HCEC 1CT (cell line): ENCODE results near the gene TANC1.
A peak's percentile ranks its signal among the peaks of the same experiment; 100 is the strongest.

Experiments used
- DNase-seq: peaks from one replicate; pipeline ENCODE4 v3.0.0-alpha.2; 2017

The TANC1 gene

DNA sequence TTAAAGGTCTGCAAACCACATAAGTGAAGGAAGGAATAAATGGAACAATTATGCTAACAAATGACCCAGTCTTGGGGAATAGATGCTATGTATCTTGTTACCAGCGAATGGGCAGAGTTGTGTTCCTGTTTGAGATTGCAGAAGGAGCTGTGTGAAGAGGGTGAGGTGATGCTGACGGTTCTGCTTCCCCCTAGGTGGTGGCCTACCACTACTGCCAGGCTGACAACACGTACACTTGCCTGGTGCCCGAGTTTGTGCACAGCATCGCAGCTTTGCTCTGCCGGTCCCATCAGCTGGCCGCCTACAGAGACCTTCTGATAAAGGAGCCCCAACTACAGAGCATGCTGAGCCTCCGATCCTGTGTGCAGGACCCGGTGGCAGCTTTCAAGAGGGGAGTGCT, 206.3 kb downstream of the TANC1 start:
- no peak for DNase-seq

DNA sequence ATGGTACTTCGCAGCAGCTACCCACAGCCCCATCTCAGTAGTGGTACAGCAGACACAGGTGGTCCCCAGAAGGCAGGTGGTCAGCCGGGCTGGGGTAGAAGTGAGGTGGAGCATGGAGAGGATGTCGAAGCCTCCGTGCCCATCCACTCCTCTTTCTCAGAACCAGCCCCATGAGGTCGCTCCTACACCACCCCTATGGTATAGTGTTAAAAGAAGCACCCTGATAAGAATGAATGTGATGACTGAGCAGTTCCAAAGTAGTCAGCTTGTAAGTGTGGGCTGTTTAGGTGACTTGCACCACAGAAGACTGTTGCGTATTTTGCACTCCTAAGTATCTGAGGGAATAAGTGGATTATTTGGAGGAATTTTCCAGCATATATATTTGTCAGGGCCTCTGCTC, 206.7 kb downstream of the TANC1 start:
- DNase-seq: no peak

DNA sequence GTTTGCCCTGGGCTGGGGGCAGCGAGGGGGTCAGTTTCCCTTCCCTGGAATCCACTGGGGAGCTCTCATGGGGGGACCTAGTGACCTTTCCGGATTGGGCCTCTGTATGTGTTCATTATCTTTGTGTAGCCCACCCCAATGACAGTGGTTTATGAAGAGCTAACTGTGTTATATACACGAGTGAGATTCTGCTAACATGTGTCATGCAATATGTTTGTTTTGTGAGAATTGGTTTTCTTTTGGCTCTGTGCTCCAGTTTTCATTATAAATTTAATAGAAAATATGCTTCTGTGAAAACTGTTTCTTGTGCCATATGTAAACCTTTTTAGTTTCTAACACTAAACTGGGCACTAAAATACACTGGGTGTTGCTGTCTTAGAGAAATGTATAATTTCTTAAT, 207.5 kb downstream of the TANC1 start:
- no peak for DNase-seq

DNA sequence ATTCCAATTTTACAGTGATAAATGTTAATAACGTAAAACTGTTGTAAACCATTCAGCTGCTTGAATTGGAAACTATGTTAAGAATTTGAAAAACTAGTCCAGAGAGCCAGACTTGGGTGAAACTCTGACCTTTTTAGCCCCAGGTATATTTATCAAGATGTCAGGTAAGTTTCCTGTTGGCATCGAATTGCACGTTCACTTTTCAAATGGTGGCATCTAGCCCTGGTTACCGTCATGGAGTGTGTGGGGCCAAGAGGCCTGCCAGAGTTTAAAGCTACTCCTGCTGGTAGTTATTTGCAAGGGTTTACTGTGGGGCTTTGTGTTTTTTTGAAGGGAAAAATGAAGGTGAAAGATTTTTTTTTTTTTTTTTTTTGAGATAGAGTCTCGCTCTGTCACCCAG, 208.1 kb downstream of the TANC1 start:
- no peak for DNase-seq

DNA sequence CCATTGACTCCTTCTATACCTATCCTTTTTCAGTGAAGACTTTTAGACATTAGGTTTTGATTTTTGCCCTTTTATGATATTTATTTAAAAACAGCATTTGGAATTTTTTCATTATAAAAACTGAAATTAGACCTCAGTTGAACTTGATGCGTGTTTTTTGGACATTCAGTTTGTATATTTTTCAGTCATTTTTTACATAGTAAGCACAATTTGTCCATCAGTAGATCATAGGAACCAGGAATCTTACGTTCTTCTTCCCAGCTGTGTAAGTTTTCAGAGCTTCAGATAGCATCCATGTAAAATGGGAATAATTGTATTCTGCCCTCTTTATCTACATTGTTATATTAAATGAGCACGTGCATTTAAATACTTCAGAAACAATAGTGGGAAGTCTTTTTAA, 208.9 kb downstream of the TANC1 start:
- no peak for DNase-seq

DNA sequence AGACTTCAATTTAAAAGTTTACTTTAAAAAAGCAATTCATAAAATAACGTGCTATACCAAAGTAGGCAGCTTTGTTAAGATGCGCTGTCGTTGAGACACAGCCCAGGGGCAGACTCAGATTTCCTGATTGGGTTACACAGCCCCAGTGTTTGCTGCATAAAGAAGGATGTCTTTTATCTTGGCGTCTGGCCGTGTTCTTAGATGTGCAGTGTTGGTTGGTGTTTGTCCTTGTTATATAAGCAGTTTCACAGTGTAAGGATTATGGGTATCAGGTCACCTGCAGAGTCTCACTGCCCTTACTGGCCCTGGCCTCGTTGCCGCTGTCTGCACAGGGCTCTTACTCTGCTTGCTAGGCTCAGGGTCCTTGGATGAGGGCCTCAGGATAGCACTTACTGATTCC, 209.5 kb downstream of the TANC1 start:
- DNase-seq: no peak

DNA sequence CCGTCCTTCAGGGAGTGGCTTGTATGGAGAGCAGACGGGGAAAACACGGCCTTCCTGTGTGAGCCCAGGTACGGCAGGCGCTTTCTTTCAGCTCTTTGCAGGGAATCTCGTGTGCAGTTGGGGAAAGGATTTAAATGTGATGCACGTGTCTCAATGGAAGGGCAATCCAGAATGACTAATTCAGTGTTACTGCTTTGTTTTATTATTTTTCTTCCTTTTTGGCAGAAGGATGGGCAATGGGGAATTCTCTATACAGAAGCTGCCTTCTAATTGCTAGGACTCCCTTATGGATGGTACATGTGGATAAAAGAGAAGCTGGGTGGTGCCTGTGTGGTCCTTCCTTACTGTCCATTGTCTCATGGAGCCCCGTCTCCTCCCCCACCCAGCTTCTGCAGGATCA, 210.7 kb downstream of the TANC1 start:
- DNase-seq: no peak

DNA sequence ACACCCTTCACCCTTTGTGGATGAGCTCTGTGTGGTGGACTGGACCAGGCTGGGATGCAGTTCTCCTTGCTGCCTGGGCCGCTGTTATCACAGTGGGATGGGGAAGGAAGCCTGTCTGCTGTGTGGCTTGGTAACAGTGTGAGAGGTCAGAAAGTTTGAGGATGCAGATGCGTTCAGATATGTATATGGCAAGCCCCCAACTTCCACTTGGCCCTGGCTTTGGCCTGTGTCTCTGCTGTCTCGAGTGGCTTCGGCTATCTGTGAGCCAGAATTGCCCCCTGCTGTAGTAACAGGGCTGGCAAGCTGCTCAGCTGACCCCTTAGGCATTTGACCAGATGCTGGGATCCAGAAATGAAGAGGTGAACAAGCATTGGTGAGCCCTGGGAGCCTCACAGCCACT, 211.3 kb downstream of the TANC1 start:
- DNase-seq: no peak

DNA sequence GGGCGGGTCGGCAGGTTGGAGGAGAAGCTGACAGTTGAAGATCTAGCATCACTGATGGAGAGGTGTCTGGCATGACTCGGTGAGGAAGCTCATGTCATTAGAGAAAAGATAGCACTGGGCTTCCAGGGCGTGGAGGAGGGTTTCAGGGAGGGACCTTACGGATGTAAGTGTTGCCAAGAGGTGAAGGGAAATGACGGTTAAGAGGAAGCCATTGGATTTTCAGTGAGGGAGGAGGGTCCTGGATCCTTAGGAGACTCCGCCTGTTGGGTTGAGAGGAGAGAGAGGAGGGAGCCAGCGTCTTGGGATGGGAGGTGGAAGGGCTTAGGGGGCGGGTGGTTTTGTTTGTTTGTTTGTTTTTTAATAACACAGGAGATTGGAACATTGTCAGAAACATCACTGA, 214.9 kb downstream of the TANC1 start:
- no peak for DNase-seq

DNA sequence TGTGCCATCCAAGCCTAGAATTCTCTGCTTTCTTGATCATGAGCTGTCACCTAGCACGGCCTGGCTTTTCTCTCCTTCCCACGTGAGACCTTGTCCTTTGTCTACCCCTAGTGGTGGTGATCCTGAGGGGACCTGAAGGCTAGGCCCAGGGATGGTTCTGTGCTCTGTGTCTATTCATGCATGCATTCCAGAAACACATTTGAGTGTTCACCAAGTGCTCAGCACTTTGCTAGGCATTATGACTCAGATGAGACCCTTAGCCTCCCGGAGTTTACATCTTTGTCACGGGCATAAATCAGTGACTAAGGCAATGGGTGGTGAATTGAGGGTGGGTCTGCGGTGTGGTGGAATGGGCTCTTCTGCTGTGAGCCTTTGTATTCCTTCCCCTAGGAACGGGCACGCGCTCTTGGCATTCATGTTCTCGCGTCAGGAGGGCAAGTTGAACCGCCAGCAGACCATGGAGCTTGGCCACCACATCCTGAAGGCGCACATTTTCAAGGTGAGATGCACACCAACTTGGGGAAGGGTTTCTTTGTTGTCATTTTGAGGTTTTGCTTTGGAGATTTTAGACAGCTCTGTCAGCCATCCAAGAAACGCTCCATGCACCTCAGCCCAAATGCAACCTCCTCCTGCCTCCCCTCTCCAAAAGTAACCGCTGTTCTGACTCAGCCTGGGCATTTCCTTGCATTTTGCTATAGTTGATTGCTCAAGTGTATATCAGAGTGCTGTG, 217.1 kb downstream of the TANC1 start:
- peak; percentile 37 for DNase-seq

DNA sequence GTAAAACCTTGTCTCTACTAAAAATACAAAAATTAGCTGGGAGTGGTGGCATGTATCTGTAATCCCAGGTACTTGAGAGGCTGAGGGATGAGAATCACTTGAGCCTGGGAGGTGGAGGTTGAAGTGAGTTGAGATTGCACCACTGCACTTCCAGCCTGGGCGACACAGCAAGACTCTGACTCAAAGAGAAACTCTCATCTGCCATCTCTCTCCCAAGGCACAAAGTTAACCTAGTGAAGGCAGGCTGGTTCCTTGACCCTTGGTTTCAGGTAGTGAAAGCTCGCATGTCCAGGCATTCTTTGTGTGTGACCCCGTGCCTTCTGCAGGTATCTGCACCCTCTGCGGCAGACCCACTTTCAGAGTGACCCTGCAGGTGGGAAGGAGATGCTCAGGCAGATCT, 218.0 kb downstream of the TANC1 start:
- no peak for DNase-seq

DNA sequence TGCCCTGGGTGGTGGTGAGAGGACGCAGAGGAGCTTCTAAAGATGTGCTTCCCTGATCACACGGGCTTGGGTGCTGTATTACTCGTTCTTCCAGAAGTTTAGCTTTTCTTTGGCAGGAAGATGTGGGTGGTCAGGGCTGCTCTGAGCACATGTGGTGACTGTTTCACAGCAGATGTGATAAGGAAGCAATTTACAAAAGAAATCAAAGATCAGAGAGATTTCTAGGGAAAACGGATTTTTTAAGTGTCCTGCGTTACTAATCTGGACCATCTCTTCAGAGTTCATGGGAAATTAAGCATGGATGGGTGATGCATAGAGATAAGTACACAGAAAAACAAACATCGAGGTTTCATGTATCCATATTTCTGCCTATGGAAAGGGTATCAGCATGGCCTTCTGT, 218.7 kb downstream of the TANC1 start:
- no peak for DNase-seq

DNA sequence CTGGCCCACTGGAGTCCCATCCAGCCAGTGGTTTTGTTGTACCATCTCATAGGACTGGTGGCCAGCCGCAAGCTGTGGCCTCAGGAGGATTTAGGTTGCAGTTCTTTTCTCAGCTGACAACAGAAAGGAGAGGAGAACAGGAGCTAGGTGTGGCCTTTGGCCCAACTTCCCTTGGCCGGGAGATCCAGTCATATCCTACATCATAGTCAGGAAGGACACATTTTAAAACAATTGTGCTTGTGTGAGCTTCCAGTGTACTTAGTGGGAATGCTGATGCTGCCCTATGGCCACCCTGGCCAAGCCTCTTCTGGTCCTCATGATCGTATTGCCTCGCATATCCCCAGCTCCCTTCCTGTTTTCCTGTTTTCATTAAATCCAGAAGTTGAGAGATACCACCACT, 220.0 kb downstream of the TANC1 start:
- no peak for DNase-seq

DNA sequence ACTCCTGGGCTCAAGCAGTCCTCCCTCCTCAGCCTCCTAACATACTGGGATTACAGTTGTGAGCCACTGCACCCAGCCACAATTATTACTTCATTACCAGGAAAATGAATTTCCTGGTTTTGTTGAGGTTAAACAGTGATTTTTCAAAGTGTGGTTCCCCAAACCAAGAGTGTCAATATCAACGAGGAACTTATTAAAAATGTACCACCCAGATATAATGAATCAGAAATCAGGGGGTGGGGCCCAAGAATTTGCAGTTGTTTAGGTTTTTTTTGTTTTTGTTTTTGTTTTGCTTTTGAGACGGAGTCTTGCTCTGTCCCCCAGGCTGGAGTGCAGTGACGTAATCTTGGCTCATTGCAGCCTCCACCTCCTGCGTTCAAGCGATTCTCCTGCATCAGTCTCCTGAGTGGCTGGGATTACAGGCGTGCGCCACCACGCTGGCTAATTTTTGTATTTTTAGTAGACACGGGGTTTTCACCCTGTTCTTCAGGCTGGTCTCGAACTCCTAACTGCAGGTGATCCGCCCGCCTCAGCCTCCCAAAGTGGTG, 224.0 kb downstream of the TANC1 start:
- DNase-seq: no peak

DNA sequence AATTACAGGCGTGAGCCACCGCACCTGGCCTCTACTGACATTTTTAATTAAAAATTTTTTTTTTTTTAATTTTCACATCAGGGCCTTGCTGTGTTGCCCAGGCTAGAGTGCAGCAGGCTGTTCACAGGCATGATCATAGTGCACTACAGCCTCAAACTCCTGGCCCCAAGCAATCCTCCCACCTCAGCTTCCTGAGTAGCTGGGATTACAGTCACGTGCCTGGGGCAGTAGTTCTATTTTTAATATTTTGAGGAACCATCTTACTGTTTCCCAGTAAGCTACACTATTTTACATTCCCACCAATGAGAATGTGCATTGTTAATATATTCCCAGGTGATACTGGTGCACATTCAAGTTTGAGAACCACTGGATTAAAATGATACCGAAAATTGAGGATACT, 225.4 kb downstream of the TANC1 start:
- no peak for DNase-seq

DNA sequence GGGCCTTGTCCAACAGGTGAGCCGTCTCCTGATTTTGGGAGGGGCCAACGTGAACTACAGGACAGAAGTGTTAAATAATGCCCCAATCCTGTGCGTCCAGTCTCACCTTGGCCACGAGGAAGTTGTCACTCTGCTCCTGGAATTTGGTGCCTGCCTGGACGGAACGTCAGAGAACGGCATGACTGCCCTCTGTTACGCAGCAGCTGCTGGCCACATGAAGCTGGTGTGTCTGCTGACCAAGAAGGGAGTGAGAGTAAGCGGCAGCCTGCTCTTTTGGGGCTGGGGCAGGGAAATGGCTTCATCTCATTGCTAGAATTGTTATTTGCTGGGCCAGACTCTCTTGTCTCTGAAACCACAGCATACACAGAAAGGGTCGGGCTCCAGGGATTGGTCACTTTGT, 225.8 kb downstream of the TANC1 start:
- no peak for DNase-seq

DNA sequence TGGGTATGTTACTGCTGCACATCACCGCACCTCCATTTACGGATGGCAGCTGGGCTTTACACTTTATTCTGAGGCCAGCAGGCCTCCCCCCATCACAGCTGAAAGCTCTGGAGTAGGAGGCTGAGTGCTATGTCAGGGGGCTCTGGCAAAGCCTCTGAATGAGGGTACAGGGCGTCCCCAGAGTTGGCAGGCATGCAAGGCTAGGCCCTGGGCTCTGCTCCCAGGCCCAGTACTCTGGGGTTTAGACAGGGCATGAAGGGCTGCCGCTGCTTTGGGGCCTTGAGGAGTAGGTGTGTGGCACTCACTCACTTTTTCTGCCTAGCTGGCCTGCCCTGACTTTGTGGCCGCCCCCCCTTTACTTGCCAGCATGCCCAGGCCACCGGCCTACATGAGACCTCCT, 227.3 kb downstream of the TANC1 start:
- DNase-seq: no peak

DNA sequence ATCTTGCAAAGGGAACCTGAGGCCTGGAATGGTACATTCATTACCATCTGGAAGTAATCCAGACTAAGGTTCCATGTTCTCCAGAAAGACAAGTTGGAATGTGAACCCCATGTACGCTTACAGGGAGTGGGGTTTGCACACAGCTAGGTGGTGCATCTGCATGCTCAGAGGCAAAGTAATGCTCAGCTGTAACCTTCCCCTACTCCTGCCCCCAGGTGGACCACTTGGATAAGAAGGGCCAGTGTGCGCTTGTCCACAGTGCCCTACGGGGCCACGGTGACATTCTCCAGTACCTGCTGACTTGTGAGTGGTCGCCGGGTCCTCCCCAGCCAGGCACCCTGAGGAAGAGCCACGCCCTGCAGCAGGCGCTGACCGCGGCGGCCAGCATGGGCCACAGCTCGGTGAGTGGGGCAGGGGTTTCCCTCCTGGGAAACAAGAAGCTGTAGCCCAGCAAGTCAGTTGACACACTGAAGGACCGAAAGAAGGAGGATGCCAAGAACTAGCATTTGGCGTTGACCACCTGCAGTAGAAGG, 228.0 kb downstream of the TANC1 start:
- no peak for DNase-seq

DNA sequence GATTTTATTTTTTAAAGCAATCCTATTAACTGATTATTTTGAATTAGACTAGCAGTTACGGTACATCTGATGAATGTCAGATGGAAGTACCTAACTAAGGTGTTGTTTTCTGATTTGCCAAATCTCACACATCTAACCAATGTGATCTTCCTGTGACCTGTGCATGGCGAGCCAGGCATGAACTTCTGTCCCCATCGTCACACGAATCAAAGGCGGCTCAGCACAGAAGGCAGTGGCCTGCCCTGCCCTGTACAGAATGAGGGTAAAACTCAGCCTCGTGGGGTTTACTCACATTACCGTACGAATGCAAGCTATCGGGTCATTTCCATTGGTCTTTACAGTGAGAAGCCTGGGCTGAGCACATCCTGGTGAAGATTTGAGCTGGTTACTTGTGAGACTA, 230.8 kb downstream of the TANC1 start:
- no peak for DNase-seq

DNA sequence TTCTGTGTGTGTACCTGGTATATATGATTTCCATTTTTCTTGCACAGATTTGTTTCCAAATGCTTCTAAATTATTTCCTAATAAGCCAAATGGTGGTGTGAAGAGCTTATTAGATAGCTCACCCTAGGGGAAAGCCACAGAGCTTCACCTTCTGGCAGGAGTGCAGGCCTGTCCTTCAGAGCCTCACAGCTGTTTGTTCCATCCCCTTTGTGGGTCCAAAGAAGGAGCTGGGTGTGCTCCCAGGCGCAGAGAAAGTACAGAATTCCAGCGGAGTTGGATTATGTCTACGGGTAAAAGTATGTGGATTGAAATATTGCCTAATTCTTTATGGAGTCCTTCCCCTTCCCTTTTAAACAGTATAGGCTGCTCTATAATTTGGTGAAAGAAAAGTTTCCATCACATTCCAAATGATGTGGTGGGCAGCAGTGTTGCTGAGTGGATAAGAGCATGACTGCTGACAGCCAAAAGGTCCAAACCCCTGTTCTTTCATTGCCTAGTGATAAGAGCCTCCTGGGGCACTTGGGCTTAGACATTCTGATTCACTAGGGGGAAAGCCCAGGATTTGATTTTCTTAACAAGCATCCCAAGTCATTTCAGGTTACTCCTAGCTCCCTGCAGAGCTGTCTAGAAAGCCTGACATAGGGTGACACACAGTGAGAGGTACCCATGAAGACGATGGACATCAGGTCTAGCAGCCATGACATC, 231.5 kb downstream of the TANC1 start:
- no peak for DNase-seq

DNA sequence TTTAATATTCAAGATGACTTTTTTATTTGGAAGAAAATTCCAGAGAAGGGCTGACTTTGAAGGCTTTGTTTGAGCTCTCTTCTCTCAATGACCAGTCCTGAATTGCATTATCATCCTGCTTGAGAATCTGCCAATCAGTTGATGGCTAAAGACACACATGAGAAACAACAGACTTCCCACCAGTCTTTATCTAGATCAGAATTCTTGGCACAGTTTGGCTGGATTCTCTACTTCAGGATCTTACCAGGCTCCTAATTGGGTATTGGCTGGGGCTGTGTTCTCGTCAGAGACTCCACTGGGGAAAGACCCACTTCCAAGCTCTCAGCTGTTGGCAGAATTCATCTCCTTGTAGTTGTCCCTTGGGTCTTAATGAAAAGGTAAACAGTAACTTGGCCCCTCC, 232.1 kb downstream of the TANC1 start:
- no peak for DNase-seq

DNA sequence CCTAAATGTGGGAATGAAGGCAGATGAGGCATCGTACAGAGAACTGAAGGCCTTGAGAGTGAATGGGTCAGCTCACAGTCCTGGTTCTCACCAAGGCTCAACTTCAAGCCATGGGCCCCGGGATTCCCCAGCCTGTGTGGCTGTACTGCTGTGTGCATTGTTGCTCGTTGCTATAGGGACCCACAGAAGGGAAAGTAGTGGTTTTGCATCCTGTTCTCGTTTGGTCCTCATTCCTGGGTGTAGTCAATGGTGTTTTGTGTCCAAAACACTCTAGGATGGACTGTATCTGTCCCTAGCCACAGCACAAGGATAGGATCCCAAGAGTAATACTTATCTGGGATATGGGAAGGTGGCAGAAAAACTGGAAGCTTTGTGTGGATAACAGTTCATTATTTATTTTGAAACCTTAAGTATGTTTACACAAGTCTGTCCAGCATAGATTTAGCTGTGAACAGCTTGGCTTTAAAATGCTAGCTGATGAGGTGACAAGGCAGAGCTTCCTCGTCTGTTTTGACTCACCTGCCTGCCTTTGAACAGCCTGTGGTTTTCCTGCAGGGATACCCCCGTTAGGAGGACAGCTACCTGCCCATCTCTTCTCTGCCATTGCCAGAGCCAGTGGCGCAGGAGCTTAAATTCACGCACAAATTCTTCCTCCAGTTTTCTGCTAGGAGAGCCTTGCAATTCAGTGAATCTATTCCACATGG, 233.1 kb downstream of the TANC1 start:
- DNase-seq: no peak

DNA sequence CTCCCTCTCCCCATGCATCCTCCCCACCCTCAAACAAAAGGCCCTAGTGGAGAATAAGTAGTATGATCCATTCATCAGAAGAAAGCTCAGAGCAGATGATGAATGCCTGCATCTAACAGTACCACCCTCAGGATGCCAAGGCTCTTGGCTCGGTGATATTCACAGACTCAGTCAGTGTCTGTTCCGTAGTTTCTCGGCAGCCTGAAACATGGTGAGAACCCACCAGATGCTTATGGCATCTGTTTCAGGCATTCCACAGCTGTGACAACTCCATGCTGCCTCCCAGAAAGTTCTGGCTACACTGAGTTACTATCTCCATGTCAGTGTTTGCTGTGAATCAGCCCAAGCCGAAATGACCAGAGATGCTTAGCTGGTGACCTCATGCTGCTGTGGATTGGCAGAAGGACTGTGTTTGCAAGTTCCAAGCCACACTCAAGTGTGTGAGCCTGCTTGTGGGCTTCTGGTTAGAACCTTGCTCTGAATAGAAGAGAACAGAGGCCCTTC, 234.2 kb downstream of the TANC1 start:
- DNase-seq: peak; percentile 98
